Measurements from ENCODE around the gene FAM47E.
"Not testable (repeated sequence)": the region's sequence is repeated elsewhere in the genome, so short reads cannot be mapped to it uniquely, and the experiment has no call there.

The FAM47E gene

DNA sequence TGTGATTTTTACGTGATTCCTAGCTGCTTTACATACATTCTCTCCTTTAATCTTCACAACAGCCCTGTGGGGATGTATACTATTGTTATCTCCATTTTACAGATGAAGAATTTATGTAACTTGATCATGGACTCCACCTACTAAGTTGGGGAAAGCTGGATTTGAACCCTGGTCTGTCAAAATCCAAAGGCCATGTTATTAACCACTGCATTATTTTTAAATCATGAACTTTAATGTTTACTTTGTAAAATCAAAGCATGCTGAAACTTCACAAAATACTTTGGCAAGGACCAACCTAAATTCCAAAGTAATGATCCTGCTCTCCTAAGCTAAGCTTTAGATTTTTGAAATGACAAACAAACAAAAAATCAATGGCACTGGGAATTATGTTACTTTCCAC is 26.1 kb downstream of the FAM47E start:
- peaks cover 3 to 18% of the 10 kb centered on the region in 2 donors for H3K4me1 ChIP-seq (ENCODE audit: control insufficient read depth in 2 of 2, insufficient read depth in 2 of 2, low read length in 2 of 2)
- H3K9me3 ChIP-seq (ENCODE audit: control insufficient read depth in 2 of 2, low read length in 2 of 2), result no peaks in the 10 kb centered on the region
- no peak overlapping the region for H3K4me3 ChIP-seq (ENCODE audit: low read length in 2 of 2)
- no peak overlapping the region for H3K27ac ChIP-seq (ENCODE audit: low read depth in 2 of 2, low read length in 2 of 2)
- no peak overlapping the region for H3K9ac ChIP-seq (ENCODE audit: low read depth in 1 of 2, low read length in 2 of 2)
- no peaks in the 10 kb centered on the region for H3K27me3 ChIP-seq (ENCODE audit: control insufficient read depth in 2 of 2, insufficient read depth in 2 of 2, low read length in 2 of 2)
- H3K36me3 ChIP-seq (ENCODE audit: control insufficient read depth in 2 of 2, insufficient read depth in 2 of 2, low read length in 2 of 2), result no peaks in the 10 kb centered on the region

DNA sequence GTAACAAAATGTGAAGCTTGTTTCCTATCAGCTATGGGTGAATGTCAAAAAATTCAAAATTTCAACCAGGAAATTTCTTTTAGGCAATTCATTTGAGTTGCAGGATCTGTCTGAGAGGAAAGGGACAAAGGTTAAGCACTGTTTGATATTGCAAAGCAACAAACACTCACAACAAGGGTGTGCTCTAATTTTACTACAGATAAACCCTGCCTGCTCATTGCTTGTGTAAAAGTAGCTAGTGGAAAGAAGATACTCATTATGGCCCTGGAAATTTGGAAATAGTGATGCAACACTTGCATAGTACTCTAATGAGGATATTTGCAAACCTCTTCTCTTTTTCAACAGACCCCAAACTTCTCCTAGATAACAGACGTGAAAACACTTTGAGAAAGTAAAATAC is 27.1 kb downstream of the FAM47E start:
- no peak overlapping the region for H3K9ac ChIP-seq (ENCODE audit: low read depth in 1 of 2, low read length in 2 of 2)
- H3K27me3 ChIP-seq (ENCODE audit: control insufficient read depth in 2 of 2, insufficient read depth in 2 of 2, low read length in 2 of 2), result no peaks in the 10 kb centered on the region
- H3K9me3 ChIP-seq (ENCODE audit: control insufficient read depth in 2 of 2, low read length in 2 of 2), result no peaks in the 10 kb centered on the region
- no peak overlapping the region for H3K27ac ChIP-seq (ENCODE audit: low read depth in 2 of 2, low read length in 2 of 2)
- H3K36me3 ChIP-seq (ENCODE audit: control insufficient read depth in 2 of 2, insufficient read depth in 2 of 2, low read length in 2 of 2), result no peaks in the 10 kb centered on the region
- no peak overlapping the region for H3K4me3 ChIP-seq (ENCODE audit: low read length in 2 of 2)
- peaks cover 3 to 18% of the 10 kb centered on the region in 2 donors for H3K4me1 ChIP-seq (ENCODE audit: control insufficient read depth in 2 of 2, insufficient read depth in 2 of 2, low read length in 2 of 2)

DNA sequence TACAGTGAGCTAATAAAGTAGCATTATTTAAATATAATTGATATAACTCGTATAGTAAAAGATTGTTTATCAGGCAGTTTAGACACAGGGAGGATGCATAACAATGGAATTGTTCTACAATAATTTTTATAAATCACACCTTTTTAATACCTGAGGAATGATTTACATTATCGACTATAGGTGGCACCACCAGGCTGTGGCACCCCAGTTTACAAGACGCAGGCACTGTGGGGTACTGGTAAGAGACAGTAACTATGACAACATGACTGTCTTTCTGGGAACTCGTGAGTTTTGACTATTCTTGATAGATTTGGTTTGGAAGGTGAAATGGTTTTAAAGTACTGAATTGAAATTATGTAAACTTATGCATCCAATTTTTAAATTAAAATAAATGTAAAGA is 27.9 kb downstream of the FAM47E start:
- Histone ChIP-seq H3K4me1 (ENCODE audit: control insufficient read depth in 2 of 2, insufficient read depth in 2 of 2, low read length in 2 of 2) (peaks cover 3 to 15% of the 10 kb centered on the region in 2 donors), H3K9ac (ENCODE audit: low read depth in 1 of 2, low read length in 2 of 2) (no peak overlapping the region), H3K4me3 (ENCODE audit: low read length in 2 of 2) (no peak overlapping the region), H3K9me3 (ENCODE audit: control insufficient read depth in 2 of 2, low read length in 2 of 2) (no peaks in the 10 kb centered on the region), H3K27ac (ENCODE audit: low read depth in 2 of 2, low read length in 2 of 2) (no peak overlapping the region), H3K36me3 (ENCODE audit: control insufficient read depth in 2 of 2, insufficient read depth in 2 of 2, low read length in 2 of 2) (no peaks in the 10 kb centered on the region), H3K27me3 (ENCODE audit: control insufficient read depth in 2 of 2, insufficient read depth in 2 of 2, low read length in 2 of 2) (no peaks in the 10 kb centered on the region)

DNA sequence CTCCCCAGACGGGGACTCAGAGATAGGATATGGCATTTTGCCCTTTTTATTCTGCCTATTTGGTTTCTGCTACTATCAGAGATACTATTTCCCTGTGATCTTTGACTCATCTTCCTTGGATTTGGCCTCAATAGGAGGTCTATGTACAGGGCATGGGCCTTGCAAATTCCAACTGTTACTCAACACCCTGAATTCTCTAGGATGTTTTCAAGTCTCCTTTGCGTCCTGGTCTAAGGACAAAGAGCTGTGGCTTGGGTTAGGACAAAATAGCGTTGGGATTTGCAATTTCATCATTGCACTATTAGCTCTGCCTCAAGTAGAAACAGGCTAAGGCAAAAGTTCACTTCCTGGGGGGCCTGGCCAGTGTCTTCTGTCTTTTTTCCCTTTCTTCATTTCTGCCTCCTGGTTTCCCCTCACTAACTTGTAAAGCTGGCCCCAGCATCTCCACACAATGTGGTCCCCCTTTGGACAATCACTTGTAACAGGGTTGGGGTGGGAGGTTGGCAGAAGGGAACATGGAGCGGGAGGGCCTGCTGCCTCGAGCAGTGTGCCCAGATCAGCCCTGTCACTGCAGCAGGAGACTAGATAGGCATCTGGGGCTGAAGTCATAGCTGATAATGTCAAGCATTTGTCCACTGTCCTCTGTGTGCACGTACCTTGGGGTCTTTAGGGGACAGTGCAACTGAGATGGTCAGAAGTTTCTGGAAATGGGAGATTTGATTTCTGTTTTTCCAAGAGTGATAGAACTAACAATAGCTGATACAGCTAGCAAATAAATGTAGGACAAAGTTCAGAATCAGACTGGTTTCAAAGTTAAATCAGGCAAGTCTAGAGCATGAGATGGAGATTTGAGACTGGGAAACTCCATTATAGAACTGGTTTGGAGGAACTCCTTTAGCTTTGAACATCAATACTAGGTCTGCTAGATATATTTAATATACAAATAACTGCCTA is 29.2 kb downstream of the FAM47E start:
- no peak overlapping the region for H3K27ac ChIP-seq (ENCODE audit: low read depth in 2 of 2, low read length in 2 of 2)
- no peaks in the 10 kb centered on the region for H3K9me3 ChIP-seq (ENCODE audit: control insufficient read depth in 2 of 2, low read length in 2 of 2)
- no peaks in the 10 kb centered on the region for H3K36me3 ChIP-seq (ENCODE audit: control insufficient read depth in 2 of 2, insufficient read depth in 2 of 2, low read length in 2 of 2)

DNA sequence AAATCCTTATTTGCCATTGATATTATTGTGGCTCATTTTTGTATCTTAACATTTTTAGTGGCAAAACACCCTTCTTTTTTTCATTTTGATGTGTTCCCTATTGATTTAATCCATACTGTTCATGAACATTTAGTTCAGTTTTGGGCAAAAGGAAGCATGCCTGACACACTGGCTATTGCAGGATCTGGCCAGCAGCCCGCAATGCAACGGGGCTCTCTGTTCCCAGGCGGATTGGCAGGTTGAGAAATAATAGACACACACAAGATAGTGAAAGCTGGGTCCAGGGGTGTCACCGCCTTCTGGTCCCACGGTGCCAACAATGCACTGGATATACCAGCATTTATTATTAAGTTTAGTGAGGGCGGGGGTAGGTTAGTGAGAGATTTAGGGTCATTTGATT is 30.1 kb downstream of the FAM47E start:
- H3K27ac ChIP-seq (ENCODE audit: low read depth in 2 of 2, low read length in 2 of 2); H3K36me3 ChIP-seq (ENCODE audit: control insufficient read depth in 2 of 2, insufficient read depth in 2 of 2, low read length in 2 of 2); H3K9me3 ChIP-seq (ENCODE audit: control insufficient read depth in 2 of 2, low read length in 2 of 2); H3K4me3 ChIP-seq (ENCODE audit: low read length in 2 of 2); H3K27me3 ChIP-seq (ENCODE audit: control insufficient read depth in 2 of 2, insufficient read depth in 2 of 2, low read length in 2 of 2); H3K9ac ChIP-seq (ENCODE audit: low read depth in 1 of 2, low read length in 2 of 2): not testable (repeated sequence)
- peaks cover 3 to 13% of the 10 kb centered on the region in 2 donors for H3K4me1 ChIP-seq (ENCODE audit: control insufficient read depth in 2 of 2, insufficient read depth in 2 of 2, low read length in 2 of 2)

More for the DNA sequence above, 29.2 kb downstream of the FAM47E start:
- H3K9ac ChIP-seq (ENCODE audit: low read depth in 1 of 2, low read length in 2 of 2), result no peak overlapping the region
- H3K4me1 ChIP-seq (ENCODE audit: control insufficient read depth in 2 of 2, insufficient read depth in 2 of 2, low read length in 2 of 2), result peaks cover 3 to 13% of the 10 kb centered on the region in 2 donors
- H3K27me3 ChIP-seq (ENCODE audit: control insufficient read depth in 2 of 2, insufficient read depth in 2 of 2, low read length in 2 of 2), result no peaks in the 10 kb centered on the region
- no peak overlapping the region for H3K4me3 ChIP-seq (ENCODE audit: low read length in 2 of 2)

DNA sequence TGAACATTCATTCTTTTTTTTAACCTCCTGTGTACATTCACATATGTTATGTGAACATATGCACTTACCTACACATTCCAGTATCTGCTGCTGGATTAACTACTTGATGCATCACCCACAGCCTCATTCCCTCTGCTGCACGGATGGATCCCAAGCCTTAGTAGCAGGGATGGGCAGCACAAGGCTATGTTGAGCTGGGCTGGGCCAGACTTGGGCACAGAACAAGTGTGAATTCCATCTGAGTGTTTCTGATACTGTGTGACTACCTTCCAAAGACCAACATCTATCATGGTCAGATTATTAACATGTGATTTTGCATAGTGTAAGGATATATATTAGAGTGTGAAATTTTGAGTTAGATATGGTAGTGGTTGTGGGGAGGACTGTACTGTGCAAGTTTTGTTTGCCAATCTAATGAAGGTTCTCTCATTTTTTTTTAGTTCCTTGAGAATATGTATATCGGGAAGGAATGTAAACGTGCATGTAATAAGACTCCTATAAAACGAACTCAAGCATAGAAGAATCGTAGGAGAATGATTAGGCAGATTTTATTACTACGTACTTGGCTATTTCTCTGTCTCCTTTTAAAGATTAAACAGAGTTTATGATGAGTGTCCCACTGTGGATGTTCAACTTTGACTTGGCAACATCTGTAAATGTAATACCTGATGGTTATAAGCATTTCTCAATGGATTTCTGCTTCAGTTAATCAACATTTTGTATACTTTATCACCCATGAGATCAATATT is 31.6 kb downstream of the FAM47E start:
- peak overlapping the region; percentile 0 to 4 for H3K27ac ChIP-seq (ENCODE audit: low read depth in 2 of 2, low read length in 2 of 2)

DNA sequence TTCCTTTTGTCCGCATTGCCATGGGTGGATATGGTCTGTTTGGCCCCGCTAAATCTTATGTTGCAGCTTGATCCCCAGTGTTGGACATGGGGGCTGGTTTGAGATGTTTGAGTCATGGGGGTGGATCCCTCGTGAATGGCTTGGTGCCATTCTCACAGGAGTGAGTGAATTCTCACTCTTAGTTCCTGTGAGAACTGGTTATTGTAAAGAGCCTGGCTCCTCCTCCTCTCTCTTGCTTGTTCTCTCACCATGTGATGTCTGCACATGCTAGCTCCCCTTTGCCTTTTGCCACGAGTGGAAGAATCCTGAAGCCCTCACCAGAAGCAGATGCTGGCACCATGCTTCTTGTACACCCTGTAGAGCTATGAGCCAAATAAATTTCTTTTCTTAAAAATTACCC is 32.4 kb downstream of the FAM47E start:
- no peaks in the 10 kb centered on the region for H3K36me3 ChIP-seq (ENCODE audit: control insufficient read depth in 2 of 2, insufficient read depth in 2 of 2, low read length in 2 of 2)
- H3K27me3 ChIP-seq (ENCODE audit: control insufficient read depth in 2 of 2, insufficient read depth in 2 of 2, low read length in 2 of 2), result no peaks in the 10 kb centered on the region
- no peak overlapping the region for H3K27ac ChIP-seq (ENCODE audit: low read depth in 2 of 2, low read length in 2 of 2)
- H3K4me3 ChIP-seq (ENCODE audit: low read length in 2 of 2), result no peak overlapping the region
- no peak overlapping the region for H3K9ac ChIP-seq (ENCODE audit: low read depth in 1 of 2, low read length in 2 of 2)
- H3K4me1 ChIP-seq (ENCODE audit: control insufficient read depth in 2 of 2, insufficient read depth in 2 of 2, low read length in 2 of 2), result peaks cover 0 to 2% of the 10 kb centered on the region in 2 donors
- H3K9me3 ChIP-seq (ENCODE audit: control insufficient read depth in 2 of 2, low read length in 2 of 2), result no peaks in the 10 kb centered on the region

More for the DNA sequence above, 31.6 kb downstream of the FAM47E start:
- H3K9ac ChIP-seq (ENCODE audit: low read depth in 1 of 2, low read length in 2 of 2), result no peak overlapping the region
- no peaks in the 10 kb centered on the region for H3K9me3 ChIP-seq (ENCODE audit: control insufficient read depth in 2 of 2, low read length in 2 of 2)
- H3K4me3 ChIP-seq (ENCODE audit: low read length in 2 of 2), result no peak overlapping the region
- H3K36me3 ChIP-seq (ENCODE audit: control insufficient read depth in 2 of 2, insufficient read depth in 2 of 2, low read length in 2 of 2), result no peaks in the 10 kb centered on the region
- no peaks in the 10 kb centered on the region for H3K27me3 ChIP-seq (ENCODE audit: control insufficient read depth in 2 of 2, insufficient read depth in 2 of 2, low read length in 2 of 2)
- H3K4me1 ChIP-seq (ENCODE audit: control insufficient read depth in 2 of 2, insufficient read depth in 2 of 2, low read length in 2 of 2), result peaks cover 3 to 8% of the 10 kb centered on the region in 2 donors

DNA sequence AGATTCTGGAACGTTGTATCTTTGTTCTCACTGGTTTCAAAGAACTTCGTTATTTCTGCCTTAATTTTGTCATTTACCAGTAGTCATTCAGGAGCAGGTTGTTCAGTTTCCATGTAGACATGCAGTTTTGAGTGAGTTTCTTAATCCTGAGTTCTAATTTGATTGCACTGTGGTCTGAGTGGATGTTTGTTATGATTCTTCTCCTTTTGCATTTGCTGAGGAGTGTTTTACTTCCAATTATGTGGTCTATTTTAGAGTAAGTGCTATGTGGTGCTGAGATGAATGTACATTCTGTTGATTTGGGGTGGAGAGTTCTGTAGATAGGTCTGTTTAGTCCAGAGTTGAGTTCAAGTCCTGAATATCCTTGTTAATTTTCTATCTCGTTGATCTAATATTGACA is 36.3 kb downstream of the FAM47E start:
- not testable (repeated sequence) for H3K9me3 ChIP-seq (ENCODE audit: control insufficient read depth in 2 of 2, low read length in 2 of 2); H3K4me3 ChIP-seq (ENCODE audit: low read length in 2 of 2); H3K36me3 ChIP-seq (ENCODE audit: control insufficient read depth in 2 of 2, insufficient read depth in 2 of 2, low read length in 2 of 2); H3K27ac ChIP-seq (ENCODE audit: low read depth in 2 of 2, low read length in 2 of 2); H3K4me1 ChIP-seq (ENCODE audit: control insufficient read depth in 2 of 2, insufficient read depth in 2 of 2, low read length in 2 of 2); H3K9ac ChIP-seq (ENCODE audit: low read depth in 1 of 2, low read length in 2 of 2); H3K27me3 ChIP-seq (ENCODE audit: control insufficient read depth in 2 of 2, insufficient read depth in 2 of 2, low read length in 2 of 2)

DNA sequence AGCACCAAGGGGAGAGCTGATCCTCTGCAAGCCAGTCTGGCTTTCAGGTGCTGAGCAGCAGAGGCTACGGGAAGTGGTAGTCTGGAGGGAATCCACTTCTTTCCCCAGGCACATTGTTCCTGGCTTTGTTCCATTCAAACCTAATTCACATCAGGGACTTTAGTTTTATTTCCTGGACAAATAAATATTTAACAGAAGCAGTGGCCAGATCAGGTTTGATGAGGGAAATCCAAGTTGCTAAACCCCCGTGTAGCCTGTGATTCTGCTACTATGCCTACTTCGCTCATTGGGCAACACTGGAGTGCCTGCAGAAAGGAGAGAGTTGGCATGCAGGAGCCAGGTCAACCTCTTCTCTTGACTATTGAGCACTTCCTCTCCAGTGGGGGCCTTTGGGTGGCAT is 41.2 kb downstream of the FAM47E start:
- no peaks in the 10 kb centered on the region for H3K4me1 ChIP-seq (ENCODE audit: control insufficient read depth in 2 of 2, insufficient read depth in 2 of 2, low read length in 2 of 2)
- H3K4me3 ChIP-seq (ENCODE audit: low read length in 2 of 2), result no peak overlapping the region
- peaks cover 0 to 2% of the 10 kb centered on the region in 2 donors for H3K36me3 ChIP-seq (ENCODE audit: control insufficient read depth in 2 of 2, insufficient read depth in 2 of 2, low read length in 2 of 2)
- no peaks in the 10 kb centered on the region for H3K9me3 ChIP-seq (ENCODE audit: control insufficient read depth in 2 of 2, low read length in 2 of 2)
- H3K27me3 ChIP-seq (ENCODE audit: control insufficient read depth in 2 of 2, insufficient read depth in 2 of 2, low read length in 2 of 2), result no peaks in the 10 kb centered on the region
- H3K9ac ChIP-seq (ENCODE audit: low read depth in 1 of 2, low read length in 2 of 2), result no peak overlapping the region
- H3K27ac ChIP-seq (ENCODE audit: low read depth in 2 of 2, low read length in 2 of 2), result no peak overlapping the region

DNA sequence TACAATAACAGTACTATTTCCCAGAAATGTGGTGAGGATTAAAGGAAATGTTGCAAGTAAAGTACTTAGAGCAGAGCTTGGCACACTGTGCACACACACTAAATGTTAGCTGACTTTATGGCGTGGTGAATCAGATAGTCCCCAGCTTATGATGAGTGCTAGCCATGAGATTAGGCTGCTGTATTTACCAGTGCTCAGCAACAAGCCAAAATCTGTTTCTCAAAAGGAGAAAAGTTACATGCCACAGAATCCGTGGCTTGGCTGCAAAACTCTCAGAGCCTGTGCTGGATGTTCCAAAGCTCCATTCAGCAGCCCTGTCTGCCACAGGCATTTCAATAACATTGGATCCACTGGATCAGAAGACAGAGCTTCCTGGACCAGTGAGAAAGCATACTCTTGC is 42.3 kb downstream of the FAM47E start:
- Histone ChIP-seq H3K27me3 (ENCODE audit: control insufficient read depth in 2 of 2, insufficient read depth in 2 of 2, low read length in 2 of 2) (no peaks in the 10 kb centered on the region), H3K36me3 (ENCODE audit: control insufficient read depth in 2 of 2, insufficient read depth in 2 of 2, low read length in 2 of 2) (peaks cover 0 to 2% of the 10 kb centered on the region in 2 donors), H3K9ac (ENCODE audit: low read depth in 1 of 2, low read length in 2 of 2) (no peak overlapping the region), H3K9me3 (ENCODE audit: control insufficient read depth in 2 of 2, low read length in 2 of 2) (no peaks in the 10 kb centered on the region), H3K4me1 (ENCODE audit: control insufficient read depth in 2 of 2, insufficient read depth in 2 of 2, low read length in 2 of 2) (no peaks in the 10 kb centered on the region), H3K4me3 (ENCODE audit: low read length in 2 of 2) (no peak overlapping the region), H3K27ac (ENCODE audit: low read depth in 2 of 2, low read length in 2 of 2) (no peak overlapping the region)

Data from mucosa of rectum (tissue), 2 donors.